GM23338 (cell line): ENCODE measurements around the gene GLI3. TPM values are rescaled to one million over a fixed set of nuclear protein-coding genes. Genes with fewer than 3 reads are reported as not detected.
A peak's percentile ranks its signal among the peaks of the same experiment; 100 is the strongest.

Experiments used
- ATAC-seq: fragments of 200-7000 bp; cut with Tn5 transposase; 3 replicates; pipeline ENCODE4 v1.9.1; 2020
- DNase-seq: peaks from one replicate; pipeline ENCODE4 v3.0.0-alpha.2; 2015; ENCODE audit warnings: low spot score
- H2AFZ ChIP-seq: fragments of 200-600 bp; sonication (generic); 2 replicates; pipeline ENCODE4 v1.8.0; 2016; ENCODE audit warnings: antibody characterized with exemption, mild to moderate bottlenecking, moderate library complexity
- H3F3A ChIP-seq: fragments of 200-600 bp; sonication (generic); replicated peaks from 2 replicates; pipeline ENCODE4 v1.8.0; 2017; ENCODE audit warnings: antibody characterized with exemption, mixed run types, low read depth
- H3K27ac ChIP-seq: fragments of 200-600 bp; sonication (generic); 2 replicates; pipeline ENCODE4 v1.6.1; 2016; ENCODE audit warnings: low read depth
- H3K27me3 ChIP-seq: fragments of 200-600 bp; sonication (generic); 2 replicates; pipeline ENCODE4 v1.8.0; 2016; ENCODE audit warnings: mild to moderate bottlenecking, mixed run types, moderate library complexity; ENCODE audit not compliant: insufficient read depth
- H3K36me3 ChIP-seq: fragments of 200-600 bp; sonication (generic); 2 replicates; pipeline ENCODE4 v1.8.0; 2016; ENCODE audit warnings: mild to moderate bottlenecking; ENCODE audit not compliant: insufficient read depth
- H3K4me1 ChIP-seq: fragments of 200-600 bp; sonication (generic); 2 replicates; pipeline ENCODE4 v1.8.0; 2016; ENCODE audit warnings: mild to moderate bottlenecking, moderate library complexity; ENCODE audit not compliant: insufficient read depth
- H3K4me2 ChIP-seq: fragments of 200-600 bp; sonication (generic); 2 replicates; pipeline ENCODE4 v1.7.1; 2017; ENCODE audit warnings: mixed run types
- H3K4me3 ChIP-seq: fragments of 200-600 bp; sonication (generic); 2 replicates; pipeline ENCODE4 v1.6.1; 2016; ENCODE audit warnings: mixed run types
- H3K79me2 ChIP-seq: fragments of 200-600 bp; sonication (generic); replicated peaks from 2 replicates; pipeline ENCODE4 v1.8.0; 2017; ENCODE audit warnings: mild to moderate bottlenecking; ENCODE audit not compliant: insufficient read depth
- H3K9me2 ChIP-seq: fragments of 200-600 bp; sonication (generic); 2 replicates; pipeline ENCODE4 v1.8.0; 2017; ENCODE audit not compliant: insufficient read depth
- H4K20me1 ChIP-seq: fragments of 200-600 bp; sonication (generic); replicated peaks from 2 replicates; pipeline ENCODE4 v1.8.0; 2017; ENCODE audit warnings: mild to moderate bottlenecking; ENCODE audit not compliant: insufficient read depth
- H3K27ac Mint-ChIP-seq: 2 replicates; pipeline ENCODE4 v1.8.0; 2020; ENCODE audit warnings: inconsistent platforms, mild to moderate bottlenecking, moderate library complexity, mixed read lengths
- H3K27me3 Mint-ChIP-seq: 3 replicates; pipeline ENCODE4 v1.8.0; 2022; ENCODE audit warnings: low read depth, mild to moderate bottlenecking, moderate library complexity, mixed read lengths, inconsistent platforms; ENCODE audit not compliant: insufficient read depth, poor library complexity
- H3K36me3 Mint-ChIP-seq: 3 replicates; pipeline ENCODE4 v1.8.0; 2021; ENCODE audit warnings: low read depth, mild to moderate bottlenecking, inconsistent platforms, moderate library complexity, mixed read lengths
- H3K4me1 Mint-ChIP-seq: 3 replicates; pipeline ENCODE4 v1.8.0; 2020; ENCODE audit warnings: mild to moderate bottlenecking, inconsistent platforms, mixed read lengths
- H3K4me3 Mint-ChIP-seq: 3 replicates; pipeline ENCODE4 v1.8.0; 2021; ENCODE audit warnings: moderate library complexity, mild to moderate bottlenecking, inconsistent platforms, mixed read lengths
- H3K9me3 Mint-ChIP-seq: 3 replicates; pipeline ENCODE4 v1.8.0; 2020; ENCODE audit warnings: moderate library complexity, mild to moderate bottlenecking, inconsistent platforms, mixed read lengths
- CREB1 ChIP-seq: fragments of 250-450 bp; sonication (Bioruptor Pico); IDR thresholded peaks from 2 replicates; pipeline ENCODE4 v1.5.0; 2020; ENCODE audit warnings: low read depth, mild to moderate bottlenecking, moderate library complexity
- EZH2 ChIP-seq: fragments of 200-600 bp; sonication (generic); IDR thresholded peaks from one replicate; pipeline ENCODE4 v1.8.0; 2017; ENCODE audit warnings: antibody characterized with exemption, mild to moderate bottlenecking, low read depth; ENCODE audit not compliant: unreplicated experiment
- EZH2phosphoT487 ChIP-seq: fragments of 200-600 bp; sonication (generic); IDR thresholded peaks from one replicate; pipeline ENCODE4 v1.8.1; 2018; ENCODE audit warnings: antibody characterized with exemption; ENCODE audit not compliant: unreplicated experiment
- NANOG ChIP-seq: IDR thresholded peaks from 2 replicates; pipeline ENCODE4 v1.6.1; 2016; ENCODE audit warnings: antibody characterized with exemption, borderline replicate concordance
- POLR2AphosphoS5 ChIP-seq: IDR thresholded peaks from 2 replicates; pipeline ENCODE4 v1.6.1; 2016; ENCODE audit warnings: antibody characterized with exemption, low read depth
- ZNF114 ChIP-seq: fragments of 250-450 bp; sonication (Bioruptor Pico); IDR thresholded peaks from 2 replicates; pipeline ENCODE4 v1.5.0; 2020; ENCODE audit warnings: mild to moderate bottlenecking, moderate library complexity
- ZNF331 ChIP-seq: fragments of 250-450 bp; sonication (Bioruptor Pico); IDR thresholded peaks from 2 replicates; pipeline ENCODE4 v1.5.0; 2020; ENCODE audit warnings: low read depth, mild to moderate bottlenecking, moderate library complexity
- polyA plus RNA-seq: library from polyadenylated mRNA; unstranded; fragments of >200 nt; fragmentation: Nextera tagmentation; extraction: Ambion mirVana; gene quantifications from 2 replicates; pipeline ENCODE4 v1.2.1, GENCODE V29; 2016
- total RNA-seq: library from RNA; depleted of rRNA; stranded (reverse); fragments of >200 nt; shearing (Covaris generic); gene quantifications from 2 replicates; pipeline ENCODE4 v1.2.3, GENCODE V29; 2014
- TF ChIP-seq, protein P1 (sequence below), 2 experiments: fragments of 200-600 bp in 1 of 2; sonication (generic) in 1 of 2; conservative IDR thresholded peaks; 2 replicates each; pipeline versions ENCODE4 v1.5.1 to v1.6.1; 2016 to 2017; ENCODE audit warnings: antibody characterized with exemption in 2 of 2, low read depth in 2 of 2, mild to moderate bottlenecking in 2 of 2, moderate library complexity in 1 of 2
- TF ChIP-seq, protein P2 (sequence below): IDR thresholded peaks from 2 replicates; pipeline ENCODE4 v1.6.1; 2016; ENCODE audit warnings: antibody characterized with exemption
- TF ChIP-seq, protein P3 (sequence below): fragments of 250-450 bp; sonication (Bioruptor Pico); IDR thresholded peaks from 2 replicates; pipeline ENCODE4 v1.5.0; 2020; ENCODE audit warnings: mild to moderate bottlenecking, moderate library complexity

GLI3 gene
- total and polyA plus RNA-seq, 2 experiments from 2014 or later: 16.1 to 17.9 TPM

DNA sequence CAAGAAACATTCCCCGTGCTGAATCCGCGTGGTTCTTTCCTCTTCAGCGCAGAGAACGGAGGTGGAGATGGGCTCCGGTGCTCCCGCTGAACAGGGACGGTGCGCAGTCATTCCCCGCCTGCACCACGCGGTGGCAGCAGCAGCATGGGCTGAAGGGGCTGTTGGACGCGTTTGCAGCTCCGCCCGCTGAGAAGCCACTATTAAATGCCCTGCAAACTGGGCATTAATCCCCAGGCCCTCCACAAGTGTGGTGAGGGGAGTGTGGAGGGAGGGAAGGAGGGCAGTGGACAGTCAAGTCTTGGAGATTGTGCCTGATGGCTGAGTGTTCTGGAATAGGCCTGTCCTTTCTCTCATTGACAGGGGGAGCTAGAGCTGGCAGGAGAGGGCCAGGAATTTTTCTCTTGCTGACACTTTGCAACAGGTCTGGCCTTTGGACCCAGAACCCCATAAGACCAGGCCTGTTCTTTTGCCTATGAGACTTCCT is 293.9 kb downstream of the GLI3 start:
- peak overlapping the region; percentile 49 for H3K4me3 ChIP-seq
- H3K79me2 ChIP-seq: no peaks in the 10 kb centered on the region
- H3K4me1 Mint-ChIP-seq: peaks cover 16% of the 10 kb centered on the region
- no peaks in the 10 kb centered on the region for H4K20me1 ChIP-seq
- no peak overlapping the region for H3K27ac ChIP-seq
- H3F3A ChIP-seq: no peaks in the 10 kb centered on the region
- DNase-seq: peak; percentile 88
- H3K4me1 ChIP-seq: peaks cover 14% of the 10 kb centered on the region; the same call in 1 of the 2 replicates
- no peaks in the 10 kb centered on the region for H3K36me3 ChIP-seq
- no peaks in the 10 kb centered on the region; the same call in 2 of the 3 replicates for H3K9me3 Mint-ChIP-seq
- ATAC-seq: peak; percentile 83
- H3K27me3 ChIP-seq: no peaks in the 10 kb centered on the region
- TF ChIP-seq, protein P1, sequence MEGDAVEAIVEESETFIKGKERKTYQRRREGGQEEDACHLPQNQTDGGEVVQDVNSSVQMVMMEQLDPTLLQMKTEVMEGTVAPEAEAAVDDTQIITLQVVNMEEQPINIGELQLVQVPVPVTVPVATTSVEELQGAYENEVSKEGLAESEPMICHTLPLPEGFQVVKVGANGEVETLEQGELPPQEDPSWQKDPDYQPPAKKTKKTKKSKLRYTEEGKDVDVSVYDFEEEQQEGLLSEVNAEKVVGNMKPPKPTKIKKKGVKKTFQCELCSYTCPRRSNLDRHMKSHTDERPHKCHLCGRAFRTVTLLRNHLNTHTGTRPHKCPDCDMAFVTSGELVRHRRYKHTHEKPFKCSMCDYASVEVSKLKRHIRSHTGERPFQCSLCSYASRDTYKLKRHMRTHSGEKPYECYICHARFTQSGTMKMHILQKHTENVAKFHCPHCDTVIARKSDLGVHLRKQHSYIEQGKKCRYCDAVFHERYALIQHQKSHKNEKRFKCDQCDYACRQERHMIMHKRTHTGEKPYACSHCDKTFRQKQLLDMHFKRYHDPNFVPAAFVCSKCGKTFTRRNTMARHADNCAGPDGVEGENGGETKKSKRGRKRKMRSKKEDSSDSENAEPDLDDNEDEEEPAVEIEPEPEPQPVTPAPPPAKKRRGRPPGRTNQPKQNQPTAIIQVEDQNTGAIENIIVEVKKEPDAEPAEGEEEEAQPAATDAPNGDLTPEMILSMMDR (conservative IDR thresholded peaks at IDR 0.05; ENCODE audit: low read depth in 2 of 2): peak; percentile 95 to 97
- TF ChIP-seq, protein P2, sequence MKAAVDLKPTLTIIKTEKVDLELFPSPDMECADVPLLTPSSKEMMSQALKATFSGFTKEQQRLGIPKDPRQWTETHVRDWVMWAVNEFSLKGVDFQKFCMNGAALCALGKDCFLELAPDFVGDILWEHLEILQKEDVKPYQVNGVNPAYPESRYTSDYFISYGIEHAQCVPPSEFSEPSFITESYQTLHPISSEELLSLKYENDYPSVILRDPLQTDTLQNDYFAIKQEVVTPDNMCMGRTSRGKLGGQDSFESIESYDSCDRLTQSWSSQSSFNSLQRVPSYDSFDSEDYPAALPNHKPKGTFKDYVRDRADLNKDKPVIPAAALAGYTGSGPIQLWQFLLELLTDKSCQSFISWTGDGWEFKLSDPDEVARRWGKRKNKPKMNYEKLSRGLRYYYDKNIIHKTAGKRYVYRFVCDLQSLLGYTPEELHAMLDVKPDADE: no peak
- peak overlapping the region; percentile 73 for H3K4me2 ChIP-seq
- H3K27me3 Mint-ChIP-seq: no peaks in the 10 kb centered on the region
- no peak overlapping the region for H3K27ac Mint-ChIP-seq
- no peaks in the 10 kb centered on the region for H3K36me3 Mint-ChIP-seq
- H3K9me2 ChIP-seq: no peaks in the 10 kb centered on the region
- peak overlapping the region; percentile 55; the same call in 2 of the 3 replicates for H3K4me3 Mint-ChIP-seq
- H2AFZ ChIP-seq: peak overlapping the region; percentile 94

DNA sequence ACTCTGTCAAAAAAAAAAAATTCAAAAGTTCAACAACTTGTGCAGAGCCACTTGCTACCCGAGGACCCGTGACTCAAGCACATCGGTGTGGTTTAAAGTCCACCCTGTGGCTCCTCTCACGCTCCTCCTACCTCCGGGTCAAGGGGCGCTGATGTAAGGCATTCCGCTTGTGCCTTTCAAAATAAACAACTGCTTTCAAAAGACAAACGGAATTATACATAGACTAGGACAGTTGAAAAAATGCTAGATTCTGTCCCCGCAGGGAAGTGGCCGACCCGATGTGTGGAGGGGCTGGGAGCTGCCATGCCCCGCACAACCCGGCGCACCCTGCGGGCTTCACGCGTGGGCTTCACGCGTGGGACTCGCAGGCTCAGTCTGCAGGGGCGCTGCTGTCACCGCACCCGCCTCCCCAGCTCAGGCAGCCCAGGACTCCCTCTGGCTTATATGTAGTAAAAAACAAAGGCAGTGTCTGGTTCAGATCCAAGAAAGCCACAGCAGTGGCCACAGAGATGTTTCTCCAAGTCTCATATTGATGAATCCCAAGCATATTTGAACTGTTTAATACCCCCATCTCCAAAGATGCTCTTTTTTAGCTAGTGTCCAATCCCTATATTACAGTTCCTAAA is 294.4 kb downstream of the GLI3 start:
- peaks cover 16% of the 10 kb centered on the region for H3K4me1 Mint-ChIP-seq
- no peaks in the 10 kb centered on the region for H3K27me3 Mint-ChIP-seq
- no peaks in the 10 kb centered on the region for H3K36me3 Mint-ChIP-seq
- no peaks in the 10 kb centered on the region; the same call in 1 of the 2 replicates for H3K36me3 ChIP-seq
- H4K20me1 ChIP-seq: no peaks in the 10 kb centered on the region
- peak overlapping the region; percentile 94 for H2AFZ ChIP-seq
- no peaks in the 10 kb centered on the region; the same call in 2 of the 3 replicates for H3K9me3 Mint-ChIP-seq
- peak; percentile 45 for DNase-seq
- H3K4me3 Mint-ChIP-seq: peak overlapping the region; percentile 55; the same call in 2 of the 3 replicates
- peaks cover 14% of the 10 kb centered on the region; the same call in 1 of the 2 replicates for H3K4me1 ChIP-seq
- no peaks in the 10 kb centered on the region for H3K27me3 ChIP-seq
- H3K27ac Mint-ChIP-seq: no peak overlapping the region
- peak overlapping the region; percentile 49 for H3K4me3 ChIP-seq
- no peaks in the 10 kb centered on the region for H3K79me2 ChIP-seq
- H3K27ac ChIP-seq: no peak overlapping the region
- H3K4me2 ChIP-seq: peak overlapping the region; percentile 73
- no peaks in the 10 kb centered on the region for H3F3A ChIP-seq
- ATAC-seq: peak; percentile 27
- no peaks in the 10 kb centered on the region for H3K9me2 ChIP-seq
- TF ChIP-seq EZH2 (no peak), ZNF331 (CRISPR knock-in tag) (no peak), CREB1 (CRISPR knock-in tag) (no peak), EZH2phosphoT487 (no peak), ZNF114 (CRISPR knock-in tag) (no peak), NANOG (no peak), POLR2AphosphoS5 (no peak)
- TF ChIP-seq, protein P3, sequence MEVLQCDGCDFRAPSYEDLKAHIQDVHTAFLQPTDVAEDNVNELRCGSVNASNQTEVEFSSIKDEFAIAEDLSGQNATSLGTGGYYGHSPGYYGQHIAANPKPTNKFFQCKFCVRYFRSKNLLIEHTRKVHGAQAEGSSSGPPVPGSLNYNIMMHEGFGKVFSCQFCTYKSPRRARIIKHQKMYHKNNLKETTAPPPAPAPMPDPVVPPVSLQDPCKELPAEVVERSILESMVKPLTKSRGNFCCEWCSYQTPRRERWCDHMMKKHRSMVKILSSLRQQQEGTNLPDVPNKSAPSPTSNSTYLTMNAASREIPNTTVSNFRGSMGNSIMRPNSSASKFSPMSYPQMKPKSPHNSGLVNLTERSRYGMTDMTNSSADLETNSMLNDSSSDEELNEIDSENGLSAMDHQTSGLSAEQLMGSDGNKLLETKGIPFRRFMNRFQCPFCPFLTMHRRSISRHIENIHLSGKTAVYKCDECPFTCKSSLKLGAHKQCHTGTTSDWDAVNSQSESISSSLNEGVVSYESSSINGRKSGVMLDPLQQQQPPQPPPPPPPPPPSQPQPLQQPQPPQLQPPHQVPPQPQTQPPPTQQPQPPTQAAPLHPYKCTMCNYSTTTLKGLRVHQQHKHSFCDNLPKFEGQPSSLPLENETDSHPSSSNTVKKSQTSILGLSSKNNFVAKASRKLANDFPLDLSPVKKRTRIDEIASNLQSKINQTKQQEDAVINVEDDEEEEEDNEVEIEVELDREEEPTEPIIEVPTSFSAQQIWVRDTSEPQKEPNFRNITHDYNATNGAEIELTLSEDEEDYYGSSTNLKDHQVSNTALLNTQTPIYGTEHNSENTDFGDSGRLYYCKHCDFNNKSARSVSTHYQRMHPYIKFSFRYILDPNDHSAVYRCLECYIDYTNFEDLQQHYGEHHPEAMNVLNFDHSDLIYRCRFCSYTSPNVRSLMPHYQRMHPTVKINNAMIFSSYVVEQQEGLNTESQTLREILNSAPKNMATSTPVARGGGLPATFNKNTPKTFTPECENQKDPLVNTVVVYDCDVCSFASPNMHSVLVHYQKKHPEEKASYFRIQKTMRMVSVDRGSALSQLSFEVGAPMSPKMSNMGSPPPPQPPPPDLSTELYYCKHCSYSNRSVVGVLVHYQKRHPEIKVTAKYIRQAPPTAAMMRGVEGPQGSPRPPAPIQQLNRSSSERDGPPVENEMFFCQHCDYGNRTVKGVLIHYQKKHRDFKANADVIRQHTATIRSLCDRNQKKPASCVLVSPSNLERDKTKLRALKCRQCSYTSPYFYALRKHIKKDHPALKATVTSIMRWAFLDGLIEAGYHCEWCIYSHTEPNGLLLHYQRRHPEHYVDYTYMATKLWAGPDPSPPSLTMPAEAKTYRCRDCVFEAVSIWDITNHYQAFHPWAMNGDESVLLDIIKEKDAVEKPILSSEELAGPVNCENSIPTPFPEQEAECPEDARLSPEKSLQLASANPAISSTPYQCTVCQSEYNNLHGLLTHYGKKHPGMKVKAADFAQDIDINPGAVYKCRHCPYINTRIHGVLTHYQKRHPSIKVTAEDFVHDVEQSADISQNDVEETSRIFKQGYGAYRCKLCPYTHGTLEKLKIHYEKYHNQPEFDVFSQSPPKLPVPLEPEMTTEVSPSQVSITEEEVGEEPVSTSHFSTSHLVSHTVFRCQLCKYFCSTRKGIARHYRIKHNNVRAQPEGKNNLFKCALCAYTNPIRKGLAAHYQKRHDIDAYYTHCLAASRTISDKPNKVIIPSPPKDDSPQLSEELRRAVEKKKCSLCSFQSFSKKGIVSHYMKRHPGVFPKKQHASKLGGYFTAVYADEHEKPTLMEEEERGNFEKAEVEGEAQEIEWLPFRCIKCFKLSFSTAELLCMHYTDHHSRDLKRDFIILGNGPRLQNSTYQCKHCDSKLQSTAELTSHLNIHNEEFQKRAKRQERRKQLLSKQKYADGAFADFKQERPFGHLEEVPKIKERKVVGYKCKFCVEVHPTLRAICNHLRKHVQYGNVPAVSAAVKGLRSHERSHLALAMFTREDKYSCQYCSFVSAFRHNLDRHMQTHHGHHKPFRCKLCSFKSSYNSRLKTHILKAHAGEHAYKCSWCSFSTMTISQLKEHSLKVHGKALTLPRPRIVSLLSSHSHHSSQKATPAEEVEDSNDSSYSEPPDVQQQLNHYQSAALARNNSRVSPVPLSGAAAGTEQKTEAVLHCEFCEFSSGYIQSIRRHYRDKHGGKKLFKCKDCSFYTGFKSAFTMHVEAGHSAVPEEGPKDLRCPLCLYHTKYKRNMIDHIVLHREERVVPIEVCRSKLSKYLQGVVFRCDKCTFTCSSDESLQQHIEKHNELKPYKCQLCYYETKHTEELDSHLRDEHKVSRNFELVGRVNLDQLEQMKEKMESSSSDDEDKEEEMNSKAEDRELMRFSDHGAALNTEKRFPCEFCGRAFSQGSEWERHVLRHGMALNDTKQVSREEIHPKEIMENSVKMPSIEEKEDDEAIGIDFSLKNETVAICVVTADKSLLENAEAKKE (CRISPR knock-in tag): no peak
- TF ChIP-seq, protein P2: no peak
